GM21390 (cell line): Measurements from ENCODE around the gene RRP7A.
"Not testable (repeated sequence)": the region's sequence is repeated elsewhere in the genome, so short reads cannot be mapped to it uniquely, and the experiment has no call there.

Experiments used
- ATAC-seq: cut with Tn5 transposase; IDR thresholded peaks from one replicate; pipeline ENCODE4 v1.9.1; 2021; ENCODE audit not compliant: unreplicated experiment

The RRP7A gene

GRCh38 chr22:42536166-42536565 lies 16.6 kb upstream of the RRP7A start:
- no peak for ATAC-seq

- ATAC-seq = not testable (repeated sequence)
These were observed 15.6 kb upstream of the RRP7A start for GRCh38 chr22:42535082-42535731.

- ATAC-seq = no peak
These were observed 14.0 kb upstream of the RRP7A start for GRCh38 chr22:42533638-42533977.

- not testable (repeated sequence) for ATAC-seq
These were observed 11.9 kb upstream of the RRP7A start for GRCh38 chr22:42531401-42532084.

- ATAC-seq = not testable (repeated sequence)
These were observed 9.8 kb upstream of the RRP7A start for GRCh38 chr22:42529435-42529834.

GRCh38 chr22:42528591-42529307 lies 9.2 kb upstream of the RRP7A start:
- no peak for ATAC-seq

GRCh38 chr22:42522546-42522945 lies 3.0 kb upstream of the RRP7A start:
- no peak for ATAC-seq

GRCh38 chr22:42521228-42521546 lies 1.6 kb upstream of the RRP7A start:
- no peak for ATAC-seq

- ATAC-seq = peak; percentile 20
These were observed 715 bp downstream of the RRP7A start for GRCh38 chr22:42518638-42519524.

- ATAC-seq = not testable (repeated sequence)
These were observed 2.5 kb downstream of the RRP7A start for GRCh38 chr22:42517103-42517502.

- no peak for ATAC-seq
These were observed 3.7 kb downstream of the RRP7A start for GRCh38 chr22:42515896-42516295.

- ATAC-seq = not testable (repeated sequence)
These were observed 4.3 kb downstream of the RRP7A start for GRCh38 chr22:42515304-42515703.

GRCh38 chr22:42514331-42514730 lies 5.3 kb downstream of the RRP7A start:
- not testable (repeated sequence) for ATAC-seq

- not testable (repeated sequence) for ATAC-seq
These were observed 7.2 kb downstream of the RRP7A start for GRCh38 chr22:42512273-42512990.

- ATAC-seq = no peak
These were observed 8.2 kb downstream of the RRP7A start for GRCh38 chr22:42511401-42511891.

GRCh38 chr22:42509548-42509947 lies 10.0 kb downstream of the RRP7A start:
- ATAC-seq = no peak

GRCh38 chr22:42508975-42509364 lies 10.6 kb downstream of the RRP7A start:
- not testable (repeated sequence) for ATAC-seq

- ATAC-seq = not testable (repeated sequence)
These were observed 11.1 kb downstream of the RRP7A start for GRCh38 chr22:42508327-42508974.

- ATAC-seq = no peak
These were observed 18.8 kb downstream of the RRP7A start for GRCh38 chr22:42500836-42501179.
